Mucosa of rectum (tissue), 2 donors: ENCODE data around the gene MATN1.

Experiments
- H3K27ac ChIP-seq, 2 donors: one replicate each; pipeline ENCODE4 v1.7.0; 2013; ENCODE audit warnings: inconsistent platforms in 2 of 2, low read depth in 2 of 2, low read length in 2 of 2
- H3K27me3 ChIP-seq, 2 donors: one replicate each; pipeline ENCODE4 v1.7.0; 2013; ENCODE audit warnings: low read length in 2 of 2; ENCODE audit not compliant: control insufficient read depth in 2 of 2, insufficient read depth in 2 of 2
- H3K36me3 ChIP-seq, 2 donors: one replicate each; pipeline ENCODE4 v1.7.0; 2013; ENCODE audit warnings: low read length in 2 of 2; ENCODE audit not compliant: control insufficient read depth in 2 of 2, insufficient read depth in 2 of 2
- H3K4me1 ChIP-seq, 2 donors: one replicate each; pipeline ENCODE4 v1.7.0; 2013; ENCODE audit warnings: low read length in 2 of 2, mild to moderate bottlenecking in 1 of 2; ENCODE audit not compliant: control insufficient read depth in 2 of 2, insufficient read depth in 2 of 2
- H3K4me3 ChIP-seq, 2 donors: one replicate each; pipeline ENCODE4 v1.7.0; 2013; ENCODE audit warnings: low read length in 2 of 2
- H3K9ac ChIP-seq, 2 donors: one replicate each; pipeline ENCODE4 v1.7.0; 2013; ENCODE audit warnings: low read length in 2 of 2, low read depth in 1 of 2, mild to moderate bottlenecking in 1 of 2
- H3K9me3 ChIP-seq, 2 donors: one replicate each; pipeline ENCODE4 v1.7.0; 2013; ENCODE audit warnings: low read length in 2 of 2; ENCODE audit not compliant: control insufficient read depth in 2 of 2
- donor health status: healthy.
- donor health status: Normal muscosa, but diverticular disease.

The MATN1 gene

DNA sequence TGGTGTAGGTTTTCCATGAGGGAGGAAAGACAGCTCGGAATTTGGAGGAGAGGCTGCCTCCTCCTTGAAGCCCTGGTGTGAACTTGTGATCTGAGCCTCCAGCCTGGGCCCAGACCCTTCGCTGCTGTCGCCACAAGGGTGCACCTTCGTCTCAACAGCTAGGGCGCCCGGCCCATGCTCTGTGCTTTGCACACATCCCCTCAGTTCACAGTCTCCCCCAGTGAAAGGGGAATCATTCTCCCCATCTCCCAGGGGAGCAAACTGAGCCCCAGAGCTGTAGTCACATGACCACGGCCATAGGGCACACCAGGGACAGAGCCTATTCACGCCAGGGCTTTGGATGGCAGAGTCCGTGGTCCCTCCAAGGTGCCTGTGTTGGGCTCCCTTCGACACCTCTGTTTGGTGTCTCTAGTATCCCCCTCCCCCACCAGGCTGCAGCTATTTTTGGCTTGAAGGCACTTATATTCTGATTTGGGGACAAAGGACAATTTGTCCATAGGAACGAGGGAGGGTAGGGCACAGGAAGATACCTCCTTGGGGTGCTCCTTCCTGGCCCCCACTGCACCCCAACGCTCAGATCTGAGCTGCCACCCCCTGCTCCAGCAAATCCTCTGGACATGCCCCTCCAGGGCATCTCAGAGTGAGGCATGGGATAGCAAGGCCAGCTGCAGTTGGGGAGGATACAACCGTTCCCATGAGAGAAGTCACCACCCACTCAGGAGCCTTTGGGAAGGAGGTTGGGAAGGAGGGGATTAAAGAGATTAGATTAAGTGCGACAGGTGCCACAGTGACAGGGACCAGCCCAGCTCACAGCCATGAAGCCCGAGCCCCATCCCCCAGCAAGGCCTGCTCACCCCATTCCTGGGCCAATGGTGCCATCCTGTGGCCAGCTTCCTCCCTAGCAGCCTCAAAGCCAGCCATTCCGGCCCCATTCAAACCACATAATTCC lies 15.7 kb downstream of the MATN1 start:
- H3K4me3 ChIP-seq, result no peak overlapping the region
- no peaks in the 10 kb centered on the region for H3K36me3 ChIP-seq
- H3K27me3 ChIP-seq, result peaks cover 9 to 12% of the 10 kb centered on the region in 2 donors
- H3K4me1 ChIP-seq, result peaks cover 3 to 4% of the 10 kb centered on the region in 2 donors
- H3K9me3 ChIP-seq, result no peaks in the 10 kb centered on the region
- no peak overlapping the region for H3K27ac ChIP-seq
- no peak overlapping the region for H3K9ac ChIP-seq

GRCh38 chr1:30706528-30706927 lies 16.9 kb downstream of the MATN1 start:
- no peak overlapping the region for H3K9ac ChIP-seq
- H3K27me3 ChIP-seq, result peaks cover 9 to 12% of the 10 kb centered on the region in 2 donors
- H3K9me3 ChIP-seq, result no peaks in the 10 kb centered on the region
- no peak overlapping the region for H3K4me3 ChIP-seq
- peaks cover 3 to 4% of the 10 kb centered on the region in 2 donors for H3K4me1 ChIP-seq
- H3K36me3 ChIP-seq, result no peaks in the 10 kb centered on the region
- H3K27ac ChIP-seq, result no peak overlapping the region

GRCh38 chr1:30705698-30706097 lies 17.7 kb downstream of the MATN1 start:
- no peak overlapping the region for H3K9ac ChIP-seq
- H3K36me3 ChIP-seq, result no peaks in the 10 kb centered on the region
- peaks cover 9 to 12% of the 10 kb centered on the region in 2 donors for H3K27me3 ChIP-seq
- no peak overlapping the region for H3K4me3 ChIP-seq
- H3K4me1 ChIP-seq, result peaks cover 3 to 4% of the 10 kb centered on the region in 2 donors
- no peaks in the 10 kb centered on the region for H3K9me3 ChIP-seq
- H3K27ac ChIP-seq, result no peak overlapping the region

DNA sequence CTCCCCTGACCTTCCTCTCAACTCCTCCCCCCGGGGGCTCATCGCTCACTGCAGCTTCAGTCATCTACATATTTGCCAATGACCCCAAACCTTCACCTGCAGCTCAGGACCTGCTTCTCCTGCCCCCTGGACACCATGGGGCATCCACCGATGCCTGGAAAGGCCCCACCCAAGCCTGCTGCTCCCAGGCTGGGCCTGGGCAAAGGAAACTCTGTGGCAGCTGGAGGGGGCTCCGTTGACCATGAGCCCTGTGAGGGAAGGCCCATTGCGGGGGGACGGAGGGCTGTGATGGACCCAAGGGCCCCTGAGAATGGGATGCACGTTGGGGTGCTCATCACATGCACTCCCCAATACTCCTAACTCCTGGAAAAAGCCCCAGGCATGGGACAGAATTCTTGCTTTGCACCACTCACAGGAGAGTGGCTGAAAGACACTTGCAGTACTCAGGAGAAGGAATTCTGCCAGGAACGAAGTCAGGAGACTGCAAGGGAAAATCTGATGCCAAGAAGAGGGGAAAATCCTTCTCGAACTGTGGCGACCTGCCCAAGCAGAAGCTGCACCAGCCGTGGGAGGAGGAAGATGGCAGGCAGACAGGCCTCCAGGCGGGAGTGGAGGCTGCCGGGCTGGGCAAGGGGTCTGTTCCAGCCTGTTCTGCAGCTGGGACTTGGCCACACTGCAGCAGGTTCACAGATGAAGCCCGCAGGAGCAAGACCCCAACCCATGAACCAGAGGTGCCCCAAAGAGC lies 18.4 kb downstream of the MATN1 start:
- no peak overlapping the region for H3K27ac ChIP-seq
- H3K4me3 ChIP-seq, result no peak overlapping the region

GRCh38 chr1:30704271-30704670 lies 19.1 kb downstream of the MATN1 start:
- H3K27me3 ChIP-seq, result peaks cover 9 to 12% of the 10 kb centered on the region in 2 donors
- H3K27ac ChIP-seq, result no peak overlapping the region
- H3K9me3 ChIP-seq, result no peaks in the 10 kb centered on the region
- peaks cover 3 to 4% of the 10 kb centered on the region in 2 donors for H3K4me1 ChIP-seq
- no peak overlapping the region for H3K4me3 ChIP-seq
- no peak overlapping the region for H3K9ac ChIP-seq
- H3K36me3 ChIP-seq, result no peaks in the 10 kb centered on the region

More for the DNA sequence above, 18.4 kb downstream of the MATN1 start:
- Histone ChIP-seq H3K9ac (no peak overlapping the region), H3K27me3 (peaks cover 9 to 12% of the 10 kb centered on the region in 2 donors), H3K4me1 (peaks cover 3 to 4% of the 10 kb centered on the region in 2 donors), H3K36me3 (no peaks in the 10 kb centered on the region), H3K9me3 (no peaks in the 10 kb centered on the region)

DNA sequence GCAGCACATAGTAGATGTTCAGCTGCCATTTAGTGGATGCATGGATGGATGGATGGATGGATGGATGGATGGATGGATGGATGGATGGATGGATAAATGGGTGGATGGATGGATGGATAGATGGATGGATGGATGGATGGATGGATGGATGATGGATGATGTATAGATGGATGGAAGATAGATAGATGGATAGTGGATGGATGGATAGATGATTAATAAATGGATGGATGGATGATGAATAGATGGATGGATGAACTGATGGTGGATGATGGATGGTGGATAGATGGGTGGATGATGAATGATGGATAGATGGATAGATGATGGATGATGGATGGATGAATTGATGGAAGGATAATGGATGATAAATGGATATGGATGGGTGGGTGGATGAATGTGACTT lies 20.6 kb downstream of the MATN1 start:
- H3K27ac ChIP-seq, result no peak overlapping the region
- peaks cover 0 to 4% of the 10 kb centered on the region in 2 donors for H3K4me1 ChIP-seq
- H3K27me3 ChIP-seq, result peaks cover 6 to 10% of the 10 kb centered on the region in 2 donors
- H3K9ac ChIP-seq, result no peak overlapping the region
- H3K36me3 ChIP-seq, result no peaks in the 10 kb centered on the region
- H3K9me3 ChIP-seq, result no peaks in the 10 kb centered on the region
- no peak overlapping the region for H3K4me3 ChIP-seq

DNA sequence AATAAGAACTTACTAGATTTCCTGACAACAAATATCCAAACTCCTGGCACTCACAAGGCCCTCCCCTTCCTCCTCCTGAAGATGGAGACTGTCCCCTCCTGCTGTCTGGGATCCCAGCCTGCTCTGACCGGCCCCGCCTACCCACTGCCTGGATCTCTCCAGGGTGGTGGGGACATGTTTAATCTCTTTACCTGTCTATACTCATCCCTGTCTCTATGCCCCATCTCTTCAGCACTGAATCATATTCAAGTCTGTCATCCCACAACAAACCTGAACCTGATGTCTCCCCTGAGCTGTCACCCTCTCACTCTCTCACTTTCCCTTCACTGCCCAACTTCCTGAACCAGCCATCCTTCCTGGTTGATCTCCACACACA lies 22.1 kb downstream of the MATN1 start:
- Histone ChIP-seq H3K4me3 (no peak overlapping the region), H3K36me3 (no peaks in the 10 kb centered on the region), H3K9ac (no peak overlapping the region), H3K27me3 (peaks cover 2 to 6% of the 10 kb centered on the region in 2 donors), H3K4me1 (peaks cover 0 to 4% of the 10 kb centered on the region in 2 donors), H3K27ac (no peak overlapping the region), H3K9me3 (no peaks in the 10 kb centered on the region)

- peaks cover 2 to 5% of the 10 kb centered on the region in 2 donors for H3K27me3 ChIP-seq
- peaks cover 2 to 4% of the 10 kb centered on the region in 2 donors for H3K4me1 ChIP-seq
- no peaks in the 10 kb centered on the region for H3K36me3 ChIP-seq
- no peaks in the 10 kb centered on the region for H3K9me3 ChIP-seq
- no peak overlapping the region for H3K4me3 ChIP-seq
- no peak overlapping the region for H3K9ac ChIP-seq
- no peak overlapping the region for H3K27ac ChIP-seq
Measured at GRCh38 chr1:30700528-30701257, 22.7 kb downstream of the MATN1 start.

DNA sequence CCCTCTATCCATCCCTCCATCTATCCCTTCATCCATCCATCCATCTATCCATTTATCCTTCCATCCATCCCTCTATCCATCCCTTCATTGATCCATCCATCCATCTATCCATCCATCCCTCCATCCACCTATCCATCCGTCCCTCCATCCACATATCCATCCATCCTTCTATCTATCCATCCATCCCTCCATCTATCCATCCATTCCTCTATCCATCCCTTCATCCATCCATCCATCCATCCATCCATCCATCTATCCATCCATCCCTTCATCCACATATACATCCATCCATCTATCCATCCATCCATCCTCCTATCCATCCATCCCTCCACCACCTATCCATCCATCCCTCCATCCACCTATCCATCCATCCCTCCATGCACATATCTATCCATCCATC lies 23.6 kb downstream of the MATN1 start:
- H3K27me3 ChIP-seq, result no peaks in the 10 kb centered on the region
- H3K4me1 ChIP-seq, result peaks cover under 1 to 2% of the 10 kb centered on the region in 2 donors
- no peak overlapping the region for H3K27ac ChIP-seq
- H3K4me3 ChIP-seq, result no peak overlapping the region
- H3K9ac ChIP-seq, result no peak overlapping the region
- no peaks in the 10 kb centered on the region for H3K36me3 ChIP-seq
- no peaks in the 10 kb centered on the region for H3K9me3 ChIP-seq
